Ecto neural progenitor cell (in vitro differentiated cells): ENCODE measurements around the gene CEMP1.

Source experiments
- DNase-seq: peaks from one replicate; pipeline ENCODE4 v3.0.0-alpha.2; 2018; ENCODE audit warnings: low spot score

CEMP1 gene

GRCh38 chr16:2483939-2484897 lies 47.0 kb downstream of the CEMP1 start:
- DNase-seq = no peak

- DNase-seq = no peak
Measured at GRCh38 chr16:2482708-2483534, 48.3 kb downstream of the CEMP1 start.

GRCh38 chr16:2482249-2482648 lies 49.0 kb downstream of the CEMP1 start:
- DNase-seq = no peak

DNA sequence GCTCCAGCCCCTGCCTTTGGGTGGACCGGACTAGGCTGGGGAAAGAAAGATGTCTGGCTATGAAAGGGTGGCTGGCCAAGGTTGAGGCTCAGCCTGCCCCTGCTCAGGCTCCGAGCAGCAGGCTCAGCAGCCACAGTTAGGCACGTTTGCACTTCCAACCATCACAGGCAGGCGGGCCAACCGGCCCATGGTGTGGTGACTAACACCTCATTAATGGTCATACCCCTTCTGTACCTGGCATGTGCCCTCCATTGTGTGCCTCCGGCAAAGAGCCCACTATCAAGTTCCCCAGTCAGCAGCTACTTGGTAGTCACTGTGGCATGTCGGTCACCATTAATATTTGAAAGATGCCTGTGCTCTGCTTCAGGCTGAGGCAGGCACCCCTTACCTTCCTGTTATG lies 49.5 kb downstream of the CEMP1 start:
- DNase-seq = no peak

DNA sequence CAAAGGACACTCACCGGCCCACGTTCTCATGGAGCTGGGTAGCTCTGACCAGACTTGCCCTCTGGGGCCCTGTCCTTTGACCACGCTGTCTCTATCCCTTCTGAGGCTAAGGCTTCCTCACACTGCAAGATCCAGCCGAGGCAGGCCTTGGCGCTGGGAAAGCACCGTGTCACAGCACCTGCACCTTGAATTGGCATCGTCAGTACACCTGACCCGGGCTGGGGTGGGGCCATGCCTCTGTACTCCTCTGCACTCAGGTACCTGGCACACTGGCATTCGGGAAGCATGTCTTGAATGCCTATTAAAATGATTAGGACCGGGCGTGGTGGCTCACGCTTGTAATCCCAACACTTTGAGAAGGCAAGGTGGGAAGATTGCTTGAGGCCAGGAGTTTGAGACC lies 50.3 kb downstream of the CEMP1 start:
- DNase-seq = no peak
